H1 (cell line): ENCODE measurements around the gene SLC7A14. TPM values are rescaled to one million over a fixed set of nuclear protein-coding genes. Genes with fewer than 3 reads are reported as not detected.

Experiments
- ATF3 ChIP-seq: IDR thresholded peaks from 2 replicates; pipeline ENCODE4 v1.6.1; 2011; ENCODE audit warnings: low read depth, mild to moderate bottlenecking, low read length; ENCODE audit not compliant: insufficient read depth
- polyA plus RNA-seq, 7 experiments: library from polyadenylated mRNA; depleted of rRNA in 3 of 7; stranded (reverse) in 5 of 7; unstranded in 2 of 7; fragments of >200 nt in 5 of 7; fragments of 200-250 nt in 2 of 7; gene quantifications; 1 replicate in 5 of 7; 2 replicates in 1 of 7; 4 replicates in 1 of 7; pipeline versions ENCODE4 v1.2.1 to v1.2.3, GENCODE V29; 2011 to 2013; ENCODE audit warnings: missing spikeins in 2 of 7, mixed read lengths in 2 of 7
- total RNA-seq: library from RNA; stranded (reverse); fragmentation: NEBNext Ultra II Directional; extraction: Animal tissue kit (Norgen Biotek cat#: 25700); gene quantifications from 2 replicates; pipeline ENCODE4 v1.2.1, GENCODE V29; 2021

SLC7A14 gene
- total and polyA plus RNA-seq, 2 of the 8 experiments (the other 6 are each of a cell fraction or from before 2014, with no cell fraction given): 0.21 to 0.95 TPM

- no peak for TF ChIP-seq ATF3
These were observed 43.2 kb downstream of the SLC7A14 start (continued) for GRCh38 chr3:170542704-170543103.
